SK-N-SH treated with all-trans-retinoic acid at 6 μM for 48 hours (cell line): Measurements from ENCODE around the gene RXFP4.

Experiments used
- ARNTL ChIP-seq: fragments of 450-650 bp; formaldehyde crosslinking; IDR thresholded peaks from 2 replicates; pipeline ENCODE4 v1.5.0; 2020; ENCODE audit warnings: low read depth, mild to moderate bottlenecking, moderate library complexity, borderline replicate concordance
- CREB5 ChIP-seq: fragments of 250-450 bp; sonication (Bioruptor Pico); IDR thresholded peaks from 2 replicates; pipeline ENCODE4 v1.5.1; 2020; ENCODE audit warnings: low read depth, mild to moderate bottlenecking, moderate library complexity
- CSRNP3 ChIP-seq: fragments of 250-450 bp; sonication (Bioruptor Pico); IDR thresholded peaks from 2 replicates; pipeline ENCODE4 v1.5.1; 2021; ENCODE audit warnings: mild to moderate bottlenecking, moderate library complexity
- ISL1 ChIP-seq: fragments of 250-450 bp; sonication (Bioruptor Pico); IDR thresholded peaks from 2 replicates; pipeline ENCODE4 v2.1.2; 2022; ENCODE audit warnings: mild to moderate bottlenecking, moderate library complexity
- PATZ1 ChIP-seq: fragments of 250-450 bp; sonication (Bioruptor Pico); IDR thresholded peaks from 2 replicates; pipeline ENCODE4 v1.8.0; 2020; ENCODE audit warnings: mild to moderate bottlenecking, moderate library complexity, borderline replicate concordance
- RARB ChIP-seq: fragments of 250-450 bp; sonication (Bioruptor Pico); IDR thresholded peaks from 2 replicates; pipeline ENCODE4 v1.8.0; 2021; ENCODE audit warnings: mild to moderate bottlenecking, moderate library complexity
- SNAI2 ChIP-seq: fragments of 250-450 bp; sonication (Bioruptor Pico); IDR thresholded peaks from 2 replicates; pipeline ENCODE4 v1.5.0; 2020; ENCODE audit warnings: mild to moderate bottlenecking, moderate library complexity
- TCF4 ChIP-seq: fragments of 250-450 bp; sonication (Bioruptor Pico); IDR thresholded peaks from 2 replicates; pipeline ENCODE4 v1.8.0; 2021; ENCODE audit warnings: mild to moderate bottlenecking, moderate library complexity, borderline replicate concordance
- TSHZ2 ChIP-seq: fragments of 250-450 bp; sonication (Bioruptor Pico); IDR thresholded peaks from 2 replicates; pipeline ENCODE4 v1.5.0; 2020; ENCODE audit warnings: mild to moderate bottlenecking, moderate library complexity
- ZC3H10 ChIP-seq: fragments of 250-450 bp; sonication (Bioruptor Pico); IDR thresholded peaks from 2 replicates; pipeline ENCODE4 v1.5.1; 2021; ENCODE audit warnings: mild to moderate bottlenecking, moderate library complexity
- ZFP3 ChIP-seq: fragments of 250-450 bp; sonication (Bioruptor Pico); IDR thresholded peaks from 2 replicates; pipeline ENCODE4 v1.5.0; 2020; ENCODE audit warnings: mild to moderate bottlenecking, moderate library complexity
- ZFP30 ChIP-seq: fragments of 450-650 bp; formaldehyde crosslinking; IDR thresholded peaks from 2 replicates; pipeline ENCODE4 v1.5.0; 2022; ENCODE audit warnings: mild to moderate bottlenecking, moderate library complexity

- TF ChIP-seq TCF4 (CRISPR knock-in tag) (no peak), ARNTL (no peak), ZFP30 (no peak), PATZ1 (no peak), RARB (CRISPR knock-in tag) (no peak), CREB5 (CRISPR knock-in tag) (no peak), TSHZ2 (CRISPR knock-in tag) (no peak), SNAI2 (no peak), CSRNP3 (no peak), ZFP3 (CRISPR knock-in tag) (no peak), ISL1 (CRISPR knock-in tag) (no peak), ZC3H10 (CRISPR knock-in tag) (no peak)
Measured at GRCh38 chr1:155976062-155976912, 34.8 kb downstream of the RXFP4 start.
